Nephron progenitor cell (in vitro differentiated cells): ENCODE results near the gene ADORA1.

Source experiments
- DNase-seq: peaks from one replicate; pipeline ENCODE4 v3.0.0; 2021
- H3K27ac Mint-ChIP-seq: 2 replicates; pipeline ENCODE4 v1.8.0; 2021; ENCODE audit warnings: mild to moderate bottlenecking, moderate library complexity, mixed read lengths
- H3K27me3 Mint-ChIP-seq: 2 replicates; pipeline ENCODE4 v1.8.0; 2021; ENCODE audit warnings: mild to moderate bottlenecking, low read depth, mixed read lengths; ENCODE audit not compliant: poor library complexity
- H3K36me3 Mint-ChIP-seq: 2 replicates; pipeline ENCODE4 v1.8.0; 2021; ENCODE audit warnings: low read depth, mixed read lengths
- H3K4me1 Mint-ChIP-seq: 2 replicates; pipeline ENCODE4 v1.8.0; 2021; ENCODE audit warnings: mixed read lengths
- H3K4me3 Mint-ChIP-seq: 2 replicates; pipeline ENCODE4 v1.8.0; 2021; ENCODE audit warnings: mild to moderate bottlenecking, moderate library complexity, mixed read lengths
- H3K9me3 Mint-ChIP-seq: 2 replicates; pipeline ENCODE4 v1.8.0; 2021; ENCODE audit warnings: mild to moderate bottlenecking, moderate library complexity, mixed read lengths
- TF ChIP-seq, protein P1 (sequence below): fragments of 200-600 bp; sonication (generic); IDR thresholded peaks from 2 replicates; pipeline ENCODE4 v1.5.0; 2021; ENCODE audit warnings: antibody characterized with exemption

The ADORA1 gene

DNA sequence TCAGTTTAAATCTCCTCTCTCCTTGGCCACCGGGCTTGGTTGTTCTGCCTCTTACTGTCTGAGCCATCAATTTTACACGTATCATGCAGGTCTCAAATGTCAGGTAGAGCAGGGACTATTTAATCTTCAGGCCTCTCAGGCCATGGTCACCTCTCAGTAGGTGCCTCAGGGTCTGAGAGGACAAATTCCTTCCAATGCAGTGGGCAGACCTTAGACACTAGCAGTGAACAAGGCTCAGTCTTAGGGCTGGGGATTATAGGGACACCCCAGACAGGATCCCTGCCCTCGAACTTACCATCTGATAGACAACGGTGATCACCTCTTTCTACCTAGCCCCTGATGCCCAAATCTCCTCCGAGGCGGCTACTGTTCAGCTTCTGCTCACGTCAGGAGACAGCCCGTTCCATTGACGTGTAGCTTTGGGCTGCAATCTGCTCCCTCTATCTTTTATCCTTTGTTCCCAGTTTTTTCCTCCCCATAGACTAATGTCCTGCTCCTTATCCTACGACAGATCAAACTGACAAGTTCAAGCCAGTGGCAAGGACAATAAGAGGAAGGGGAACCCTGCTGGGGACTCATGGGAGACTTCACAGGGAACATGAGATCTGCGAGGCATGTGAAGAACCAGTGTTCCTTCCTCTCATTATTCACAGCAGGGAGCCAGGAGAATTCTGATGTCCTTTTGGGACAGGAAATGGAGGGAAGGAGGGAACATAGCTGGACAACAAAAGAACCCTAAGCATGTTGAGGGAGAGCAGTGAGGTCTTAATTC is 40.3 kb upstream of the ADORA1 start:
- H3K9me3 Mint-ChIP-seq: no peaks in the 10 kb centered on the region
- TF ChIP-seq, protein P1, sequence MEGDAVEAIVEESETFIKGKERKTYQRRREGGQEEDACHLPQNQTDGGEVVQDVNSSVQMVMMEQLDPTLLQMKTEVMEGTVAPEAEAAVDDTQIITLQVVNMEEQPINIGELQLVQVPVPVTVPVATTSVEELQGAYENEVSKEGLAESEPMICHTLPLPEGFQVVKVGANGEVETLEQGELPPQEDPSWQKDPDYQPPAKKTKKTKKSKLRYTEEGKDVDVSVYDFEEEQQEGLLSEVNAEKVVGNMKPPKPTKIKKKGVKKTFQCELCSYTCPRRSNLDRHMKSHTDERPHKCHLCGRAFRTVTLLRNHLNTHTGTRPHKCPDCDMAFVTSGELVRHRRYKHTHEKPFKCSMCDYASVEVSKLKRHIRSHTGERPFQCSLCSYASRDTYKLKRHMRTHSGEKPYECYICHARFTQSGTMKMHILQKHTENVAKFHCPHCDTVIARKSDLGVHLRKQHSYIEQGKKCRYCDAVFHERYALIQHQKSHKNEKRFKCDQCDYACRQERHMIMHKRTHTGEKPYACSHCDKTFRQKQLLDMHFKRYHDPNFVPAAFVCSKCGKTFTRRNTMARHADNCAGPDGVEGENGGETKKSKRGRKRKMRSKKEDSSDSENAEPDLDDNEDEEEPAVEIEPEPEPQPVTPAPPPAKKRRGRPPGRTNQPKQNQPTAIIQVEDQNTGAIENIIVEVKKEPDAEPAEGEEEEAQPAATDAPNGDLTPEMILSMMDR: no peak
- H3K36me3 Mint-ChIP-seq: no peaks in the 10 kb centered on the region
- H3K4me1 Mint-ChIP-seq: peaks cover 78% of the 10 kb centered on the region
- DNase-seq: no peak
- peaks cover 10% of the 10 kb centered on the region for H3K27me3 Mint-ChIP-seq
- peak overlapping the region; percentile 52 for H3K27ac Mint-ChIP-seq
- peak overlapping the region; percentile 8 for H3K4me3 Mint-ChIP-seq

DNA sequence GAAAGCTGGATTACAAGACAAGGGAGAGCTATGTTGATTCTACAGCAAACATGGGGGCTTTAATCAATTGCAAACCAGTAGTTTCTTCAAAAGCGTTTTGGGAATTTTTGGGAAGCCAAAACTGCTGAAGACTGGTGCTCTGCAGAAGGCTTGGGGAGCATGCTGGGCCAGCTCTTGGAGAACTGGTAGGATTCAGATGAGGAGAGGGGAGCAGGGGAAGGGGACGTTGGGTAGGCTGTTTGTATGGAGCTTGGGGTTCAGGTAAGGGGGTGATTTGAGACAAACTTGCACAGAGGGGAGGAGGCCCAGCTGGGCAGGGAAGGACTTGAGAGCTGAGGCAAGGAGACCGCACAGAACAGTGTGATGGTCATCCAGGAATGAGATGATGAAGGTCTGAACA is 39.1 kb upstream of the ADORA1 start:
- TF ChIP-seq, protein P1: no peak
- Mint-ChIP-seq H3K9me3 (peaks cover 3% of the 10 kb centered on the region), H3K4me1 (peaks cover 68% of the 10 kb centered on the region)

DNA sequence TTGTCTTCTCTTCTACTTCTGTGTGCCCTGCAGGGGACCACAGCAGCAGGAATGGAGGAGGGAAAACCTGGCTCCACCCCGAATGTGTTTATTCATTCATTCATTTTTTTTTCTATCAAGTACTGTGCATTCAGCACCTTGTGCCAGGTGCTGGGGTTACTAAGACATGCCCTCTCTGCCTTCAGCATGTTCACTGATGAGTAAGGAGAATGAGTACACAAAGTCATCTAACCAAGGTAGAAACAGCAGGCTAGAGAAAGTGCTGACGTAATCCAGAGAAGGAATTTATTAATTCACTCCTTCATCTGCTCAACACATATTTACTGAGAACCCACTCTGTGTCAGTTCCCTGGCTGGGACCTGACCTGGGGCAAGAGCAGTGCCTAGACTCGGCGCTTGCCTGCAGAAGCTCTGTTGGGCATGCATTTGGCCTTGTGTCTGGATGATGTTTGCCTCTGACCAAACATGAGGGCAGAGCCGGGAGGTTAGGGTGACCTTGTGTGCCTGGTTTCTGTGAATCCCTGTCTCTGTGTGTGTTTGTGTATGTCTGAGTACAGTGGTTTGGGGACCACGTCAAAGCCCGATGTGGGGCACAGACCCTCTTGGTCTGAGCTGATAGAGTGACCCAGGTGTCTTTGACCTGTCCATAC is 38.4 kb upstream of the ADORA1 start:
- Mint-ChIP-seq H3K9me3 (peaks cover 9% of the 10 kb centered on the region), H3K36me3 (no peaks in the 10 kb centered on the region), H3K4me1 (peaks cover 61% of the 10 kb centered on the region), H3K4me3 (no peak overlapping the region), H3K27ac (no peak overlapping the region), H3K27me3 (peaks cover 15% of the 10 kb centered on the region)
- DNase-seq: no peak
- TF ChIP-seq, protein P1: no peak

More for the DNA sequence above, 39.1 kb upstream of the ADORA1 start:
- DNase-seq: no peak
- H3K27me3 Mint-ChIP-seq: peaks cover 15% of the 10 kb centered on the region
- peak overlapping the region; percentile 79 for H3K27ac Mint-ChIP-seq
- H3K36me3 Mint-ChIP-seq: no peaks in the 10 kb centered on the region
- no peak overlapping the region for H3K4me3 Mint-ChIP-seq

DNA sequence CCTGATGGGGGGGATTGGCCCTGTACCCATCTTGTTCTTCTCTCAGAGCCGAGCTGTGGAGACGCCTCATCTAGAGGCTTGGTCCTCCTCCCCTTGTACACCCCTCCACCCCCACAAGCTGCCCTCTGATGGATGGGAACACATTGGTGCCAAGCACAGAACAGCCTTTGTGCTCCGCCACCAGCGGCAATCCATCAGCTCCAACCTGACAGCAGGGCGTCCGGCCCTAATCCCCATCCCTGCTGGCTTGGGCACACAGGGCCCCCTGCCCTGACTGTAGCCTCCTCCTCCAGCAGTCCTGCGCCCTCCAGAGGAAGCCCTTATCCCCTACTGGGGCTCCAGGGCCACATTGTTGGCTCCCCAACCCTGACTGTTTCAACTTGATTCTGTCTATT is 37.9 kb upstream of the ADORA1 start:
- Mint-ChIP-seq H3K27ac (no peak overlapping the region), H3K4me1 (peaks cover 59% of the 10 kb centered on the region), H3K27me3 (peaks cover 15% of the 10 kb centered on the region), H3K36me3 (peaks cover 5% of the 10 kb centered on the region), H3K4me3 (no peak overlapping the region), H3K9me3 (peaks cover 15% of the 10 kb centered on the region)
- no peak for DNase-seq
- TF ChIP-seq, protein P1: no peak

DNA sequence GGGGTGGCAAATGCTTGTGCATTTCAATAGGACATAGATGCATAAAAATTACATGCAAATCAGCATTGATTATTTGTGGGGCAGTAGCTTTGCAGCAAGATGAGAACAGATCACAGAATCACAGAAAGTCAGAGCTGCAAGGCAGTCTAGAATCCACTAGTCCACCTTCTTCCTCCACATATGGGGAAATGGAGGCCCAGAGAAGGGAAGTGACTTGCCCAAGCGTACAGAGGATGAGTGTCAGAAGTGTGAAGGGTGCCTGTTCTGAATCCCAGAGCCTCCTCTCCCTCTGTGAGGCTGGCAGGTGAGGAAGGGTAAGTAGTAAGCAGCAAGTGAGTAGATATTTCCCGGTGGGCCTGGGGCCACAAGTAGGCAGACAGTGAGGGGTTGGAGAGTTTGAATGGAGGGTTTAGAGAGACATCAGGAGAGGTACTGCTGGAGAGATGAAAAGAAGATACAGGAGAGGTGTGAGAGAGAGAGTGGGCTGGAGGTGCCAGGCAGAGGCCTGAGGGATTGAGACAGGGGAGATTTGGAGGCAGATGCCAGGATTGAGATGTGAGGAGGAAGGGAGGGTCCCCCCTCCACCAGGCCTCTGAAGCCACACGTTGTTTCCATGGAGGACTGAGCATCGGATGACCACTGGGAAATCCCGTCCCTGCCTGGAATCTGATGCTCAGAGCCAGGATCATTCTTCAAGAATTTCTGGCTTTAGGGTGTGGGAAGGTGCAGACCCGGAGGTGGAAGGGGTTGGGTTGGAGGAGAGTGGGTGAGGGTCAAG is 36.9 kb upstream of the ADORA1 start:
- TF ChIP-seq, protein P1: no peak
- Mint-ChIP-seq H3K4me1 (peaks cover 57% of the 10 kb centered on the region), H3K4me3 (no peak overlapping the region), H3K9me3 (peaks cover 24% of the 10 kb centered on the region), H3K36me3 (peaks cover 13% of the 10 kb centered on the region), H3K27me3 (peaks cover 15% of the 10 kb centered on the region), H3K27ac (peak overlapping the region; percentile 8)
- no peak for DNase-seq
